Neural crest cell (in vitro differentiated cells): Measurements from ENCODE around the gene MYO10. TPM values are rescaled to one million over a fixed set of nuclear protein-coding genes. Genes with fewer than 3 reads are reported as not detected.
A peak's percentile ranks its signal among the peaks of the same experiment; 100 is the strongest.

Experiments
- DNase-seq: peaks from one replicate; pipeline ENCODE4 v3.0.0; 2021; ENCODE audit warnings: low read depth, mixed read lengths, low spot score
- H3K27ac Mint-ChIP-seq: one replicate; pipeline ENCODE4 v1.8.0; 2021; ENCODE audit warnings: mild to moderate bottlenecking, mixed read lengths; ENCODE audit not compliant: unreplicated experiment
- H3K27me3 Mint-ChIP-seq: 2 replicates; pipeline ENCODE4 v1.8.0; 2021; ENCODE audit warnings: low read depth, mild to moderate bottlenecking, mixed read lengths
- H3K36me3 Mint-ChIP-seq: 2 replicates; pipeline ENCODE4 v1.8.0; 2021; ENCODE audit warnings: low read depth, mild to moderate bottlenecking, mixed read lengths
- H3K4me1 Mint-ChIP-seq: 2 replicates; pipeline ENCODE4 v1.8.0; 2021; ENCODE audit warnings: mixed read lengths
- H3K4me3 Mint-ChIP-seq: one replicate; pipeline ENCODE4 v1.8.0; 2021; ENCODE audit warnings: mild to moderate bottlenecking, mixed read lengths
- H3K9me3 Mint-ChIP-seq: 2 replicates; pipeline ENCODE4 v1.8.0; 2021; ENCODE audit warnings: mixed read lengths
- total RNA-seq: library from RNA; stranded (reverse); gene quantifications from 2 replicates; pipeline ENCODE4 v1.2.1, GENCODE V29; 2021
- TF ChIP-seq, protein P1 (sequence below): fragments of 200-600 bp; sonication (generic); conservative IDR thresholded peaks from 2 replicates; pipeline ENCODE4 v1.5.0; 2021; ENCODE audit warnings: antibody characterized with exemption, mild to moderate bottlenecking

The MYO10 gene
- total RNA-seq, 1 donor from 2014 or later, result 94.4 TPM

DNA sequence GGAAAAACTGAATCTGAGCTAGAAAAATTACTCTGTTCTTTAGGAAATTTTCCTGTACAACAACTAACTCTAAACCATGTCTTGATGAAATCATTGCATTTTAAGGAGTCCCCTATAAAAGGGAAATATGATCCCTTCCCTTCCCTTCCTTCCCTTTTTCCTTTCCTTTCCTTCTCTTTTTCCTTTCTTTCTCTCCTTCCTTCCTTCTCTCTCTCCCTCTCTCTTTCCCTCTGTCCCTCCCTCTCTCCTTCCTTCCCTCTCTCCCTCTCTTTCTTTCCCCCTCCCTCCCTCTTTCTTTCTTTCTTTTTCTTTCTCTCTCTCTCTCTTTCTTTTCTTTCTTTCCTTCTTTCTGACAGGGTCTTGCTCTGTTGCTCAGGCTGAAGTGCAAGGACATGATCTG is 42.2 kb upstream of the MYO10 start:
- H3K9me3 Mint-ChIP-seq, result no peaks in the 10 kb centered on the region
- H3K4me1 Mint-ChIP-seq, result peaks cover 19% of the 10 kb centered on the region
- H3K27me3 Mint-ChIP-seq, result no peaks in the 10 kb centered on the region
- no peak for DNase-seq
- no peak overlapping the region for H3K27ac Mint-ChIP-seq
- no peak overlapping the region for H3K4me3 Mint-ChIP-seq
- H3K36me3 Mint-ChIP-seq, result no peaks in the 10 kb centered on the region
- TF ChIP-seq, protein P1, sequence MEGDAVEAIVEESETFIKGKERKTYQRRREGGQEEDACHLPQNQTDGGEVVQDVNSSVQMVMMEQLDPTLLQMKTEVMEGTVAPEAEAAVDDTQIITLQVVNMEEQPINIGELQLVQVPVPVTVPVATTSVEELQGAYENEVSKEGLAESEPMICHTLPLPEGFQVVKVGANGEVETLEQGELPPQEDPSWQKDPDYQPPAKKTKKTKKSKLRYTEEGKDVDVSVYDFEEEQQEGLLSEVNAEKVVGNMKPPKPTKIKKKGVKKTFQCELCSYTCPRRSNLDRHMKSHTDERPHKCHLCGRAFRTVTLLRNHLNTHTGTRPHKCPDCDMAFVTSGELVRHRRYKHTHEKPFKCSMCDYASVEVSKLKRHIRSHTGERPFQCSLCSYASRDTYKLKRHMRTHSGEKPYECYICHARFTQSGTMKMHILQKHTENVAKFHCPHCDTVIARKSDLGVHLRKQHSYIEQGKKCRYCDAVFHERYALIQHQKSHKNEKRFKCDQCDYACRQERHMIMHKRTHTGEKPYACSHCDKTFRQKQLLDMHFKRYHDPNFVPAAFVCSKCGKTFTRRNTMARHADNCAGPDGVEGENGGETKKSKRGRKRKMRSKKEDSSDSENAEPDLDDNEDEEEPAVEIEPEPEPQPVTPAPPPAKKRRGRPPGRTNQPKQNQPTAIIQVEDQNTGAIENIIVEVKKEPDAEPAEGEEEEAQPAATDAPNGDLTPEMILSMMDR, result no peak

DNA sequence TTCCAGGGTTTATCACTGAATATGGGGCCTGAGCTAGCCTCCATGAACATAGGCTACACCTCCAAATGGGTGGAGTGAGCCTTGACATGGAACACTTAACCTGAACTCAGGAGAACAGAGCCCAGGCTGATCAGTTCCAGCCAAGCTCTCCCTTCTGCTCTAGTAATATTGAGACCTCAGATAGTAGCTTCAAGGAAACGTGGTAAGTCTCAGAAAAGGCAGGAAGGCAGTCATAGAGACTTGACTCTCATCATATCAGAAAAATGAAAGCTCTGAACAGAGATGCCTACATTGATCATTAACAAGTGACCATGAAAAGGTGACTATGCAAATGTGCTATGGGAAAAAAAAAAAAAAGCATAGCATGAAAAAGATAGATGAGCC is 40.5 kb upstream of the MYO10 start:
- TF ChIP-seq, protein P1, result no peak
- Mint-ChIP-seq H3K4me3 (no peak overlapping the region), H3K4me1 (peaks cover 15% of the 10 kb centered on the region), H3K9me3 (no peaks in the 10 kb centered on the region), H3K36me3 (no peaks in the 10 kb centered on the region), H3K27me3 (no peaks in the 10 kb centered on the region), H3K27ac (no peak overlapping the region)
- DNase-seq, result no peak

DNA sequence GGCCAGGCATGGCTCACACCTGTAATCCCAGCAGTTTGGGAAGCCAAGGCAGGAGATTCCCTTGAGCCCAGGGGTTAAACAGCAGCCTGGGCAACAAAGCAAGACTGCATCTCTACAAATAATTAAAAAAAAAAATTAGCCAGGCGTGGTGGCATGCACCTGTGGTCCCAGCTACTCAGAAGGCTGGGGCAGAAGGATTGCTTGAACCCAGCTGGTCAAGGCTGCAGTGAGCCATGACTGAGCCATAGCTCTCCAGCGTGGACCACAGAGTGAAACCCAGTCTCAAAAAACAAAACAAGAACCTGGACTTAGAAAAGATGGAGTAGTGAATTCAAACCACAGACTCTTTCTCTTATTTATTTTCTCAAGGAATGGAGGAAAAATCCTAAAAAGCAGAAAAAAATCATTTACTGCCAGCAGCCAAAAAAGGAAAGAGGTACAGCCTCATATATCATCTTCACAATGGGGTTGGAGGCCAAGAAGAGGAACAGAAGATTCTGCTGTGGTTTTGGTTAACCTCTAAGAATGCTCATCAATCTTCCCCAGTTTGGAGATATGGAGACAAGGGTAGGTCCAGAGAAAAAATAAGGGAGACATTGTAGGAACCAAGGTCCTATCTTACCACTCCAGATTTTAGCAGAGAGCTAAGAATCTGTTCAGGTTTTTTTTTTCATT is 40.0 kb upstream of the MYO10 start:
- no peaks in the 10 kb centered on the region for H3K9me3 Mint-ChIP-seq
- H3K36me3 Mint-ChIP-seq, result no peaks in the 10 kb centered on the region
- no peak overlapping the region for H3K4me3 Mint-ChIP-seq
- no peak overlapping the region for H3K27ac Mint-ChIP-seq
- no peak for DNase-seq
- peaks cover 12% of the 10 kb centered on the region for H3K4me1 Mint-ChIP-seq
- TF ChIP-seq, protein P1, result no peak
- no peaks in the 10 kb centered on the region for H3K27me3 Mint-ChIP-seq

DNA sequence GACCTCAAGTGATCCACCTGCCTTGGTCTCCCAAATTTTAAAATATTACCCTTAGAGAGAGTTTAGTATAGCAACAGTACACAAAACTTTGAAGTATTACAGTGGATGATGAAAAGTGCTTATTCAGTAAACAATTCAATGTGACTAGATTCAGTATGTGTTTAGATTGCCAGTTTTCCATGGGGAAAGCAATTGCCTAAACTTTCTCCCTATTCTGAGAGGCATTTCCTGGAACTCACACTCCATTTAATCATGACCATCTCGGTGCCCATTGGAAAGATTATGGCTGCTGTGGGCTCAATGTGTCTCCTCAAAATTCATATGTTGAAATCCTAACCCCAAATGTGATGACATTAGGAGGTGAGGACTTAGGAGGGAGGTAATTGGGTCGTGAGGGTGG is 38.9 kb upstream of the MYO10 start:
- no peaks in the 10 kb centered on the region for H3K36me3 Mint-ChIP-seq
- TF ChIP-seq, protein P1, result no peak
- no peak for DNase-seq
- H3K4me3 Mint-ChIP-seq, result no peak overlapping the region
- H3K9me3 Mint-ChIP-seq, result no peaks in the 10 kb centered on the region
- H3K27me3 Mint-ChIP-seq, result no peaks in the 10 kb centered on the region
- H3K27ac Mint-ChIP-seq, result no peak overlapping the region
- H3K4me1 Mint-ChIP-seq, result peaks cover 15% of the 10 kb centered on the region

DNA sequence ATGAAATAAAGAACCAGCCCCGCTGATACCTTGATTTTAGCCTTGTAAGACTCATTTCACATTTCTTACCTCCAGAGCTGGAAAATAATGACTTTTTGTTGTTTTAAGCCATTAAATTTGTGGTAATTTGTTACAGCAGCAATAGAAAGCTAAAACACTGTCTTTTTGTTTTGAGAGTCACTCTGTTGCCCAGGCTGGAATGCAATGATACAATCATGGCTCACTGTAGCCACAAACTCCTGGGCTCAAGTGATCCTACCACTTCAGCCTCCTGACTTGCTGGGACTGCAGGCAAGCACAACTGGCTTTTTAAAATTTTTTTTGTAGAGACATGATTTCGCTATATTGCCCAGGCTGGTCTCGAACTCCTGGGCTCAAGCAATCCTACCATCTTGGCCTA is 34.7 kb upstream of the MYO10 start:
- no peak overlapping the region for H3K4me3 Mint-ChIP-seq
- H3K4me1 Mint-ChIP-seq, result peaks cover 15% of the 10 kb centered on the region
- H3K36me3 Mint-ChIP-seq, result no peaks in the 10 kb centered on the region
- H3K9me3 Mint-ChIP-seq, result no peaks in the 10 kb centered on the region
- H3K27ac Mint-ChIP-seq, result peak overlapping the region; percentile 78
- TF ChIP-seq, protein P1, result no peak
- no peaks in the 10 kb centered on the region for H3K27me3 Mint-ChIP-seq
- no peak for DNase-seq
